ENCODE measurements around the gene ANKRD29.
"Not testable (repeated sequence)": the region's sequence is repeated elsewhere in the genome, so short reads cannot be mapped to it uniquely, and the experiment has no call there.

ANKRD29 gene

DNA sequence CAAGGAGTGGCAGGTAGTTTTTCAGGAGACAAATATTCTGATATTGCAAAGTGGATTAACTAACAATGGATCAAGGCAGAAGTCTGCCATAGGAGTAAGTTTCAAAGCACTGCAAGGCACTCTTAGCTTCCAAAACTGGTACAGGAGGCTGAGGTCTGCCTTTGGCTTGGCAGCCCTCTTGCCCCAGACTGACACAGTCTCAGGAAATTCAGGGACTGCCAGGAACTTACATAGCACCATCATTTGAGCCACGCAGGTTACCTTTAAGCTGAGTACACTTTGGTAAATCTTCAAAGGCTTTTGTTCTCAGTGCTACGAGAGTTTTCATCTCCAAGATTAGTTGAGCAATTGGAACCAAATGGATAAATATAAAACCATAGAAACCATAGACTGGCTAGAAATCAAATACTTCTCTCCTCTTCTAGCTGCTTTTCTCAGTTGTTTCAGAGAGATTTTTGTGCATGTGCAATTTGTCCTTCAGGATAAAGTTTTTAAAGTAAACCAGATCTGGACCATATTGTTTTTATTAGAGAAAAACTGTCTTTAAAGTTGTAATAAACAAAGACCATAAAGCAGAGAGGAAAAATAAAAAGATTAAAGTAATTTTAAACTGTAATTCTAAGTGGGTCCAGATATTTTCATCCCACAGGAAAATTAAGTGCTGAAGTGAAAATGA lies 18.8 kb downstream of the ANKRD29 start:
- FAIRE-seq: no peak

DNA sequence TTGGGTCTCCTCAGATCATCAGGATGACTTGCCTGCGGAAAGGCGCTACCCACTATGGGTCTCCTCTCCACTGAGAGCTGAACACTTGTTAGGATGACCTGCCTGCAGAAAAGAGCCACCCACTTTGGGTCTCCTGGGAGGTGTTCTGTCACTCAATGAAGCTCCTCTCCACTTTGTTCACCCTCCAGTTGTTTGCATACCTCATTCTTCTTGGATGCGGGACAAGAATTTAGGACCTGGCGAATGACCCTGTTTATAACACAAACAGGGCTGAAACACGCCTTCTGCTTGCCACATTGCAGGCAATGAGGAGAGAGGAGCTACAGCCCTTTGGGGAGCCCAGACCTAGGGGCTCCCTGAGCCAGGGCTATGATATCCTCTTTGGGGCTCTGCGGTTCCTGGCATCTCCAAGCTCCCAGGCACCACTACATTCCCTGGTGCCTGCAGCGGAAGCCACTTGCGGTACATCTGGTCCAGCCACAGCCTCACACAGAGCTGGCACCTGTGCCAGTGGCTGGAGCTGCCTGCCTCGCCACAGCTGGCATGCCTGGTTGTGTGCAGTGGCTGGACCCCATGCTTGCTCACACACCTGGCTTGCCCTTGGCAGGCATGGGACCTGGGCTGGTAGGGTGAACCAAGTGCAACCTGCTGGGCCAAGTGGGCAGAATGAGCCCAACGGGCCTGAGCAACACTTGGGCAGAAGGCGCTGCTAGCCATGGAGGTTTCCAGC lies 20.6 kb downstream of the ANKRD29 start:
- no peak for FAIRE-seq

DNA sequence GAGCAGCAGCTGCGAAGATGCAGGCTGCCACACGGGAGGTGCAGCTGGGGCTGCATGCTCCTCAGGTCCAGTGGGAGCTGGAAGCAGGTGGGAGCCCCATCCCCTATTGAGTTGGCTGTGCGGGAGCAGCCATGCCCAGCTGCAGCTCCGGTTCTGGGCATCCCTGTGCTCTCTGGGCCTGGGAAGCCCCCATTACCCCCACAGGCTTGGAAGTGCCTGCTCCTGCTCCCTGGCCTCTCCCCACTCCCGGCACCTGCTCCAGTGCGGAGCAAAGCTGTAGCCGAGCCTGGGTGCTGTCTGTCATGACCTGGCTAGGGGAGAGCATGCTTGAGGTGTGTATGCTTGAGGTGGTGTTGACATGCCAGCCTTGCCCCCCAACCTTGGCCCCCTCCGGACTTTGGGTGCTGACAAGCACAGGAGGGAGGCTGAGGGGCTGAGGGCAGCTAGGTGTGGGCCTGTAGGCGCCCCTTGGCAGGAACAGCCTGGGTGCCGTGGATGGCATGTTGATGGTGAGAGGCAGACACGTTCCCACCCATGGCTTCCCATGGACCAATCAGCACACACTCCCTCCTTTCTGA lies 21.5 kb downstream of the ANKRD29 start:
- no peak for FAIRE-seq

DNA sequence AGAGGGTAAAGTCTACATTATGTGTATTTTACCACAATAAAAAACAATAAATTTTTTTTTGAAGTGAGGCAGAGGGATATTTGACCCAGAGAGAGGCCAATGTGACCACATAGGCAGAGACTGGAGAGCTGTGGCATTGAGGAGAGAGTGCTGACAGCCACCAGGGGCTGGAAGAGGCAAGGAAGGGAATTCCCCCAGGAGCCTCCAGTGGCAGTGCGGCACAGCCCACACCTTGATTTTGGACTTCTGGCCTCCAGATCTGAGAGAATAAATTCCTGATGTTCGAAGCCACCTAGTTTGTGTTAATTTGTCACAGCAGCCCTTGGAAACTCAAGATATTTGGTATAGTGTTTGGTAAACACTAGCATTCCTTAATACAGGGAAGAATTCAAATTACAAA lies 22.7 kb downstream of the ANKRD29 start:
- no peak for FAIRE-seq

DNA sequence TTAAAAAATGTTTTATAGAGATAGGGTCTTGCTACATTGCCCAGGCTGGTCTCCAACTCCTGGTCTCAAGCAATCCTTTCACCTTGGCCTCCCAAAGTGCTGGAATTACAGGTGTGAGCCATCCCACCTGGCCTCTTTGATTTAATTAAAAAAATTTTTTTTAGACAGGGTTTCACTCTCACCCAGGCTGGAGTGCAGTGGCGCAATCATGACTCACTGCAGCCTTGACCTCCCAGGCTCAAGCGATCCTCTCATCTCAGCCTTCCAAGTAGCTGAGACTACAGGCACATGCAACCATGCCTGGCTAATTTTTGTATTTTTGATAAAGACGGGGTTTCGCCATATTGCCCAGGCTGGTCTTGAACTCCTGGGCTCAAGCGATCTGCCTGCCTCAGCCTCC lies 26.3 kb downstream of the ANKRD29 start:
- FAIRE-seq: not testable (repeated sequence)

DNA sequence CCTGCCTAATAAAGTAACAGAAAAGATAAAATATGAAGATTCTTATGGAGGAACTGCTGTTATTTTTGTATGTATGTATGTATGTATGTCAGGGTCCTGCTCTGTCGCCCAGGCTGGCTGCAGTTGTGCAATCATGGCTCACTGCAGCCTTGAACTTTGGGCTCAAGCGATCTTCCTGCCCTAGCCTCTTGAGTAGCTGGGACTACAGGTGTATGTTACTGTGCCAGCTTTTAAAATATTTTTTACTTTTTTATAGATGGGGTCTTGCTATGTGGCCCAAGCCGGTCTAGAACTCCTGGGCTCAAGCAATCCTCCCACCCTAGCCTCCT lies 26.7 kb downstream of the ANKRD29 start:
- no peak for FAIRE-seq

DNA sequence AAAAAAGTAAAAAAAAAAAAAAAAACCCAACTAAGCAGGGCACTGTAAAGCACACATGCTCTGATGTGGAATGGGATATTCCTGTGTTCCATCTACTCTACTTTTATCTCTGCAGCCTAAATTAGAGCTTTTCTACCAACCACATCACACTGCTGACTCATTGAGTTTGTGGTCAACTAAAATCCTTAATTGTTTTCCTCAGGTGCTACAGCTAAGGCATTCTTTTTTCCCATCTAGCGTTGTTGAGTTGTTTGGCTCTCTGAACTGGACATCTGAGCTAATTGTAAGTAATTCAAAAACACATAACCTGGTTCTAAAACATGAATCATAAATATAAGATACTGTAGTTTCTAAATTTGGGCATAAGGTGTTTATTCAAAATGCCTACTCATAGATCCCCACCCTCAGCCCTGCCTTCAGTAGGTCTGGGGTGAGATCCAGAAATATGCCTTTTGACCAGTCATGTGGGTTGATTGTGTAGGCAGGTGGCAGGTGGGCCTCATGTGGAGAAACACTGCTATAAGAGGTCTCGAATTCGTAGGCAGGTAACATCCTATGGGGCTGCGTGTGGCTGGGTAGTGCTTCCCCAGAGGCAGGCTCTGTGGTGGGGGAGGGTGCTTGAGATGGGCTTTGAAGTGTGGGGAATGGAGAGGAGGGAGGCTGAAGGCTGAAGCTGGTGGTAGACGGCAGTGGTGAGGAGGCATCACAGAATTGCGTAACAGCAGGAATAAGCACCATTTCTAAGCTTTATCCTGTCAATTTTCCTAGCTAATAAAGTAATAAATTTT lies 27.2 kb downstream of the ANKRD29 start:
- FAIRE-seq: no peak

DNA sequence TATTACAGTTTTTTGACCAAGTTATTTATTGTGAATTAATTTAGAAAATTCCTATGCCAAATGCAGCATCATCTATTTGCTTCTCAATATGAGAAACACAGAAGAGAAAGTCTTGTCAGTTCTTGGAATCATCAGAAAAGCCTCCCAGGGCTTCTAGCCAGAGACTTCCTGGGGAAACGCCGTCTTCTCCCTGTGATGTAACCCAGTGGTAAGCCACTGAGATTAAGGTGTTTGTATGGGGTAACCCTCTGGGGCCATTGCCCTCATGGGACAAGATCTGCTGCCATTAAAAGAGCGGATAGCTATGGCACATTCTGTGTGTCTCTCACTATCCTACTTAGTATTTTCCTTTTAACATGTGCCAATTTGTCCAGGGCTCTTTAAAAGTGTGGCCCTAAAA lies 28.0 kb downstream of the ANKRD29 start:
- FAIRE-seq: no peak

DNA sequence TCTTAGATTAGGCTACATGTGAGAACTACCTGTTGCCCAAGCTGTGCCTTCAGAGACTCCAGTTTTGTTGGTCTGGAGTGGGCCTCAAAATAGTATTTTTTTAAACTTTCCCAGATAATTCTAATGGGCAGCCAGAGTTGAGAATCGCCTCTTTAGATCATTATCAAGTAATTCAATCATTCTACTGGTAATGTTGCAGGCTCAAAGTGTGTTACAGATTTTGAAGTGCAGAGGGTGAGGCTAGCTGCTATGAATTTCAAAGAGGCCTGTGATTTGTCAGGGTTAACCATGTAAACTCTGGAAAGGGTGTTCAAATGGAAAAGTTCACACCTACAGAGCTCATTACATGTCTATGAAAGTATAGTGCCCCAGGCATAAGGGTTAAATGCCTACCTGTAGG lies 30.1 kb downstream of the ANKRD29 start:
- FAIRE-seq: no peak

DNA sequence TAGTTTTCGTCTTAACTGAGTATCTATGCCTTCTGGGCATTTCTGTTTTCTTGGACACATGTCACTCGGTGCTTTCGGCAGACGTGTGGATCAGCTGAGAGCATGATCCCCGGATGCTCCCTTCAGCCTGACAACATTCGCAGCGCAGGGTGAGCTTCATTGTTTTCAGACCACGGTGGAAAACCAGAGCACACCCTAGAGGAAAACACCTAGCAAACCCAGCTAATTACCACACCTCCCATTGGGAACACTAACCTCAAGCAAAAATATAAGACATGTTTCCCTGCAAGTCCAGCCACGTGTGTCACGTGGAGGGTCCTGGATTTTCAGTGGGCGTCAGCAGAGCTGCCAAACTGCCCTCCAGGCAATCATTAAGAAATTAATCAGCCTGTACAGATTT lies 31.0 kb downstream of the ANKRD29 start:
- FAIRE-seq: no peak

DNA sequence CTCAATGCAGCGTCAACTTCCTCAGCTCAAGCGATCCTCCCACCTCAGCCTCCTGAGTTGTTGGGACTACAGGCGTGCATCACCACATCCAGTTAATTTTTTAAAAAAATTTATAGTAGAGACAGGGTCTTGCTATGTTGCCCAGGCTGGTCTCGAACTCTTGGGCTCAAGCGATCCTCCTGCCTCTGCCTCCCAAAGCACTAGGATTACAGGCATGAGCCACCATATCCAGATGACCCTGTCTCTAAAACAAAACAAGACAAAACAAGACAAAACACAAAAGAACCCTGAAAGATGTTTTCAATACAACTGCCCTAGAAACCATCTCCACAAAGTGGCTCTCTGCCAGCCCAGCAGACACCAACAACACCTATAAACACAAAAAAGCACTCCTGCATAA lies 31.4 kb downstream of the ANKRD29 start:
- FAIRE-seq: no peak

DNA sequence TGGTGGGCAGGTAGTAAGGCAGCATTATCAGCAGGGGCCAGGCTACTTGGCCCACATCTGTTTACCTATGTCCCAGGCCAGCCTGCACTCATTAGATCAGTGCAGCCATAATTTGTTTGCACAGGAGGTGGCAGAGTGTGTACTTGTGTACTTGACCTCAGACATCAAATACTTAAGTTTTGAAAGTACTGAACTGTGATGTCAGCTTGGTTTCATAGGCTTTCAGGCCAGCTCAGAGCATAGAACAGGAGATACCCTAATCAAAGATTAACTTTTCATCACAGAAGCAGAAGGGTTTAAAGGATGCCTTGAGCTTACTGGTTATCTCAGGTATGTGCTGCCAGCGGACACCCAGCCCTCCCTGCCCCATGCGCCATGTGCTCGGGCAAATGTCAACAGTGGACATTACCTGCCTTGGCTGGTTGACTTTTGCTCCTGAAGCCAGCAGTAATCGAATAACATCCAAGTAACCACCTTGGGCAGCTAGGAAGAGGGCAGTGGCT lies 33.2 kb downstream of the ANKRD29 start:
- no peak for FAIRE-seq

DNA sequence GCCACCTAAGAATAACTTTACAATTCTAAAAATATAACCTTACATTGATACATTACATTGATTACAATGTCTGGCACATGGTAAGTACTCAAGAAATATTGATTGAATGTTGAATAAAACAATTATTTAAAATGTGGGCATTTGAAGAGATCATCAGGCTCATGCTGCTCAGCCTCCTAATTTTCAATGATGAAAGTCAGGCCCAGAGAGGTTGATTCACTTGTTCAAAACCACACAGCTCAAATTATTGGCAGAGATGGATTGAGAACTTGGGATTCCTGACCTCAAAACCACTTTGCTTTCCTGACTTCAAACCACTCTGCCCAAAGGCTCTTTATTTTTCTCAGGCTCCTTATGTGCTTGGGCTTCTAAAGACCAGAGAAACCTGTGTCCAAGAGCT lies 34.7 kb downstream of the ANKRD29 start:
- no peak for FAIRE-seq

DNA sequence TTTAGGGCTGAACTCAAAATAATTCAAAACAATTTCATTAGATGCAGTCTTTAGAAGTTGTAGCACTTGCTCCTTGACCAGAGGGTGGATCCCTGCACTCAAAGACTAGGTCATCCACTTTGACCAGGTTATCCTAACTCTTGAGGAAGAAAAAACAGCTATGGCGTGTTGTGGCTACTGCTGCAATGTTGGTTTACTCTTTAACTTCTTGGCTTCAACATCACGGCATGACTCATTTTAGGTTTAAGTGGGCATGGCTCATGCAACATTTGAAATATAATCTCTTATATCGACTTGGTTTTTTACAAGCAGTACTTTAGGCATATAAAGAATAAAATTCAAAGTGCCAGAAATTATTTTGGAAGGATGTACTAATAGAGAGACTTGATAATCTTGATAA lies 35.4 kb downstream of the ANKRD29 start:
- no peak for FAIRE-seq

DNA sequence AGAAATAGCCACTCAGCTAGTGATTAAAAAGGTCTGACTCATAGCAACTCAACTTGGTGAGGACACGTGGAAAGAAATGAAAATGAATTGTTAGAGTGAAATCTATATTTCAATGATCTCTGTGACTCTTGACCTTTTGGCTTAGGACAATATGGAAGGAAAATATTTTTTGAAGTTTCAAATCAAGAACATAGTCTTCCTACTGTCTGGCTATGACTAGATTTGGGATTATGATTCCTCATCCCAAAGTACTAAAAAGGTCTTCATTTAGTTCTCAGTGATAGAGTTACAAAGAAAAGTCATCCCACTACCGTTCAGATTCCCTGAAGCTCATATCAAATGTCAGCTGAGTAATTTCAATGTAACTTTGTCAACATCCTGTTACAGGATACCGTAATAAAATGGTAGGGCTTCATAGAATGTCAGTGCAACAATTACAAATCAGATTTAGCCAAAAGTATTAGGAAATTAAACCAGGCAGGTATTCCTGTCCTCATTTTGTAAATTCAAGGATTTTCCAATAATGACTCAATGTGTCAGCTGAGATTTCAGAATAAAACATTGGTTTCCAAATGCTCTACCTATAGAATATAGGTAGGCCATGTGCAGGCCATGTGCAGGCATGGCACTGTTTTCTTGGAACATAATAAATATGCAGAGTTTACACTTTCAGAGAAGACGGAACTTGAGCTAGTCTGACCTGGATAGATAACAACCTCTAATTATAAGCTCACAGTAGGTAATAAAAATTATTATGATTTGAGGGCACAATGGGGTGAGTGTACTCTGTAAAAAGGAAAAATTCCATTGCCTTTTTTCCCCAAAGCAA lies 36.0 kb downstream of the ANKRD29 start:
- no peak for FAIRE-seq

DNA sequence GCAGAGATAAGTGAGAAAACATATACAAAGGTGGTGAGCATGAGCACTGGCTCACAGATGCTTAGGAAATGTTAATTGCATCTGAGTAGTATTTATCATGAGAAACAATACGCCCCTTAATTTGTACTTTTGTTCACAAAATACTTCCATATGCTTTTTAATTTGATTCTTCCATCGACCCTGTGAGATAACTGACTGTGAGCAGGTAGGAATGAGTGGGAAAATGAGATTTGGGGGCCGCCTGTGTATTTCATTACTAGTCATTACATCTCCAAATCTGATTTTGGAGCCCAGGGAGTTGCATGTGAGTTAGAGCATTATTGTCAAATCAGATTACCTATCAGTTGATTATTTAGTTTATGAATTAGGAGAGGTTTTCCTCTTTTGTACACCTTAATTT lies 39.7 kb downstream of the ANKRD29 start:
- FAIRE-seq: no peak

DNA sequence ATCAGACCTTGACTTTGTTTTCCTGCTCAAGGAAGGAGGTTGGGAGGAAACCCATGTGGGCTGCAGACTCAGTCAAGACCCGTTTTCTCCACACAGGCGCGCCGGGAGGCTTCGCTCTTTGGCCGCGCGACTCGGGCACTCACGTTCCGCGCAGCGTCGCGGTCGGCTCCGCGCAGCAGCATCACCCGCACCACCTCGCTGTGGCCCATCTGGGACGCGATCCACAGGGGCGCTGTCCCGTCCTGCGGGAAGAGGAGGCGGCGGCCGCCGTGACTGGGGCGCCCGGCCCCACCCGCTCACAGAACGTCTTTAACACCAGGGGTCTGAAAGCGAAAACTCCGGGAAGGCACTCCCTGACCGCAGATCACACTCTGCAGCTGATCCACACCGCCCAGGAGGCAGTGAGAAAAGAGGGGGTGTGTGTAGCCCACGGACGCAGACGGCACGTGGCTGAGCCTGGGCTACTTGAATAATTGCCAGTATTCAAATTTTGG lies 43.3 kb downstream of the ANKRD29 start:
- no peak for FAIRE-seq

DNA sequence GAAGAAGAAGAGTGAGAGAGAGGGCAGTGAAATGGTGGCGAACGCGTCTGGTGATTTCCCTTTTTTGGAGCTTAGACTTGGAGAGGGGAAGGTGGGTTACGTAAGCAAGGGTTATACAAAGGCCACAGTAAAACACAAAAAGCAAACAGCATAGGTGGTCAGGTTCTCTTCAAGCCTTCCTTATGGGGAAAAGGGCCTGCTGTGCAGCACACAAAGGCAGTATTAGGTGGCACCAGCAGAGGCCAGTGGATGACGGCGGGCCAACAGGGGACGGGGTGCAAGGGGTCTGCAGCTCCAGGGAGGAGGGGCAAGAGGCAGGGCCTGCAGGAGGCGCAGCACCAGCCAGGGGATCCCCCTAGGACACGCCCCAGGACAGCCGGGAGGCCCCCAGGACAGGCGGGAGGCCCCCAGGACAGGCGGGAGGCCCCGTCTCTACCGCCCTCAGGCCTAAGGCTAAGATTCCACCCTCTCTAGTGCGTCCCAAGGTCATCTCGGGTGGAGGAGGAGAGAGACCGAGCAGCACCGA lies 43.8 kb downstream of the ANKRD29 start:
- no peak for FAIRE-seq

DNA sequence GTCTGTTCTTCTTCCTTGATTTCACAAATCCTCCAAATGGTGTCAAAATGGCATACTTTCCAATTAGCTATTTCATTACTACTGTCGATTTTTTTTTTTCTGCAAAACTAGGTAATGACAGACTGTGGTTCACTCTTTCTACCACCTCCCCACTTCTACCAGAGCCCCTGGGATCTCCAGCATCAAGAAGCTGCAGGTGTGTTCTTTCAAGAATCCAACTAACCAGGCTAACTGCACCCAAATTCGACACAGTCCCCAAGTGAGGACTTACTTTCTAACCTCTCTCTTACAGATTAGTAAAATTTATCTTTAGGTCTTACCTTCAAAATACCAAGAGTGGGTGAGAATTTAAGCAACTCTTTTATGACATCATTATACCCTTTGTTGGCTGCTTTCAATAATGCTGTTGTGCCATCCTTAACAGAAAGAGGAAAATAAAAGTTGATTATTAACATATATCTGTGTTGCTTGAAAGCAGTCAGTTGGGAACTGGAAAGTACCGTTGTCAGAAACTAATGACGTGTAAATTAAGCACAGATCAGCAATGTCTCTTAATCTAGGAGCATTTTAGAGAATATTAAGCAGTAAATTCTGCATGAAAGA lies 45.2 kb downstream of the ANKRD29 start:
- FAIRE-seq: no peak

DNA sequence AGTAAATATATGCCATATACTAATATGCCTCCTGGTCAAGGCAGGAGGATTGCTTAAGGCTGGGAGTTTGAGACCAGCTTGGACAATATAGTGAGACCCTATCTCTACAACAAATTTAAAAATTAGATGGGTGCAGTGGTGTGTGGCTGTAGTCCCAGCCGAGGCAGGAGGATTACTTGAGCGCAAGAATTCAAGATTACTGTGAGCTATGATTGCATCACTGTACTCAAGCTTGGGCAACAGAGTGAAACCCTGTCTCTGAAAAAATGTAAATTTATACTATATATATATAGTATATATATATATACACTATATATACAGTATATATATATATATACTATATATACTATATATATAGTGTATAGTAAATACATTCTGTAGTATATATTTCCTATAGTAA lies 46.5 kb downstream of the ANKRD29 start:
- no peak for FAIRE-seq

DNA sequence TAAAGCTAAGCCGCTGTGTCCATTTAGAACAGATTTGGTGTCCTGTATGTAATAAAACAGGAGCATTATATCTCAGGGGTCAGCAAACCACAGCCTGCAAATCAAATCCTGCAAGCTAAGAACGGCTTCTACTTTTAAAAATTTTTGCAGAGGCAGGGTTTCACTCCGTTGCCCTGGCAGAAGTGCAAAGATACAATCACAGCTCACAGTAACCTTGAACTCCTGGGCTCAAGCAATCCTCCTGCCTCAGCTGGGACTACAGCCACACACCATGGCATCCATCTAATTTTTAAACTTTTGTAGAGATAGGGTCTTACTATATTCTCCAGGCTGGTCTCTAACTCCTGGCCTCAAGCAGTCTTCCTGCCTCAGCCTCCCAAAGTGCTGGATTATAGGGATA lies 47.8 kb downstream of the ANKRD29 start:
- no peak for FAIRE-seq

DNA sequence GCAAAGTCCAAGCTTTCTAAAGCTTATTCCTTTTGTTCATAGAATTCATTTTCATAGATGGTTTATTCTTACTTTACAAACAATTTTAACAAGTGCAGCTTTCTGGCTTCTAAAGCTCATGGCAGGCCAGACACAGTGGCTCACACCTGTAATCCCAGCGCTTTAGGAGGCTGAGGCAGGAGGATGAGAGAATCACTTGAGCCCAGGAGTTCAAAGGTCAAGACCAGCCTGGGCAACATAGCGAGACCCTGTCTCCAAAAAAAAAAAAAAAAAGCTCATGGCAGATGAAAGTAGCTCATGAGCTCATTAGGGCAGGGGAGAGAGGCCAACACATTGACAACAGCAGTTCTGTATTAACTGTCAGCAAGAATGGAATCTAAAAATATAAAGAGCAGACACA lies 48.3 kb downstream of the ANKRD29 start:
- FAIRE-seq: no peak
